Spleen (tissue), 7 donors: ENCODE results near the gene ZNF507.
"Not testable (repeated sequence)": the region's sequence is repeated elsewhere in the genome, so short reads cannot be mapped to it uniquely, and the experiment has no call there.

ENCODE experiments used
- POLR2A ChIP-seq, 3 donors: fragments of 450-650 bp; IDR thresholded peaks; one replicate each; pipeline ENCODE4 v1.5.1; 2017; ENCODE audit warnings: antibody characterized with exemption in 3 of 3, mild to moderate bottlenecking in 1 of 3
- POLR2AphosphoS5 ChIP-seq, 3 donors: sonication (generic); formaldehyde crosslinking; IDR thresholded peaks; one replicate each; pipeline ENCODE4 v1.5.1; 2017; ENCODE audit warnings: antibody characterized with exemption in 3 of 3
- TF ChIP-seq, protein P1 (sequence below), 11 experiments: fragments of 200-600 bp in 7 of 11; fragments of 450-650 bp in 4 of 11; sonication (generic) in 4 of 11; IDR thresholded peaks in 8 of 11; conservative IDR thresholded peaks in 3 of 11; 1 replicate in 7 of 11; 2 replicates in 4 of 11; pipeline versions ENCODE4 v1.4.0 to v1.8.0; 2016 to 2021; ENCODE audit warnings: antibody characterized with exemption in 11 of 11, inconsistent platforms in 4 of 11, mild to moderate bottlenecking in 1 of 11
- donor health status: DM: no; HTN: no; CAD: no; lungs with moderate emphysema.
- donor health status: DM: no; HTN: no; CAD: no.
- donor health status: DM: no; HTN: no; CAD: no.

DNA sequence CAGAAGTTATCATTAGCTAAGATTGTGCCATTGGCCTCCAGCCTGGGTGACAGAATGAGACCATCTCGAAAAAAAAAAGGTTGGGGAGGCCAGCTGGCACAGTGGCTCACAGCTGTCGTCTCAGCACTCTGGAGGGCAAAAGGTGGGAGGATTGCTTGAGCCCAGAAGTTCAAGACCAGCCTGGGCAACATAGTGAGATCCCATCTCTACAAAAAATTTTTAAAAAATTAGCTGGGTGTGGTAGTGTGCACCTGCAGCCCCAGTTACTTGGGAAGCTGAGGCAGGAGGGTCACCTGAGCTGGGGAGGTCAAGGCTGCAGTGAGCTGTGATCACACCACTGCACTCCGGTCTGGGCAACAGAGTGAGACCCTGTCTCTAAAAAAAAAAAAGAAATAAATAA is 78.5 kb downstream of the ZNF507 start:
- TF ChIP-seq, protein P1, sequence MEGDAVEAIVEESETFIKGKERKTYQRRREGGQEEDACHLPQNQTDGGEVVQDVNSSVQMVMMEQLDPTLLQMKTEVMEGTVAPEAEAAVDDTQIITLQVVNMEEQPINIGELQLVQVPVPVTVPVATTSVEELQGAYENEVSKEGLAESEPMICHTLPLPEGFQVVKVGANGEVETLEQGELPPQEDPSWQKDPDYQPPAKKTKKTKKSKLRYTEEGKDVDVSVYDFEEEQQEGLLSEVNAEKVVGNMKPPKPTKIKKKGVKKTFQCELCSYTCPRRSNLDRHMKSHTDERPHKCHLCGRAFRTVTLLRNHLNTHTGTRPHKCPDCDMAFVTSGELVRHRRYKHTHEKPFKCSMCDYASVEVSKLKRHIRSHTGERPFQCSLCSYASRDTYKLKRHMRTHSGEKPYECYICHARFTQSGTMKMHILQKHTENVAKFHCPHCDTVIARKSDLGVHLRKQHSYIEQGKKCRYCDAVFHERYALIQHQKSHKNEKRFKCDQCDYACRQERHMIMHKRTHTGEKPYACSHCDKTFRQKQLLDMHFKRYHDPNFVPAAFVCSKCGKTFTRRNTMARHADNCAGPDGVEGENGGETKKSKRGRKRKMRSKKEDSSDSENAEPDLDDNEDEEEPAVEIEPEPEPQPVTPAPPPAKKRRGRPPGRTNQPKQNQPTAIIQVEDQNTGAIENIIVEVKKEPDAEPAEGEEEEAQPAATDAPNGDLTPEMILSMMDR (IDR thresholded peaks at IDR 0.05 in 8 of 11, conservative IDR thresholded peaks at IDR 0.05 in 3 of 11): not testable (repeated sequence)
- not testable (repeated sequence) for TF ChIP-seq POLR2AphosphoS5, POLR2A (IDR thresholded peaks at IDR 0.05)
